H1 (cell line): ENCODE measurements around the gene DCN. TPM values are rescaled to one million over a fixed set of nuclear protein-coding genes. Genes with fewer than 3 reads are reported as not detected.

ENCODE experiments used
- CEBPB ChIP-seq: IDR thresholded peaks from 2 replicates; pipeline ENCODE4 v1.6.1; 2012; ENCODE audit warnings: low read depth, low read length
- MAFK ChIP-seq: IDR thresholded peaks from 2 replicates; pipeline ENCODE4 v1.6.1; 2012; ENCODE audit warnings: low read depth, mild to moderate bottlenecking, improper control_type of control experiment, low read length
- RFX5 ChIP-seq: IDR thresholded peaks from 2 replicates; pipeline ENCODE4 v1.6.1; 2011; ENCODE audit warnings: low read depth, low read length, improper control_type of control experiment, borderline replicate concordance
- polyA plus RNA-seq, 7 experiments: library from polyadenylated mRNA; depleted of rRNA in 3 of 7; stranded (reverse) in 5 of 7; unstranded in 2 of 7; fragments of >200 nt in 5 of 7; fragments of 200-250 nt in 2 of 7; gene quantifications; 1 replicate in 5 of 7; 2 replicates in 1 of 7; 4 replicates in 1 of 7; pipeline versions ENCODE4 v1.2.1 to v1.2.3, GENCODE V29; 2011 to 2013; ENCODE audit warnings: missing spikeins in 2 of 7, mixed read lengths in 2 of 7
- total RNA-seq: library from RNA; stranded (reverse); fragmentation: NEBNext Ultra II Directional; extraction: Animal tissue kit (Norgen Biotek cat#: 25700); gene quantifications from 2 replicates; pipeline ENCODE4 v1.2.1, GENCODE V29; 2021

Gene DCN
- total and polyA plus RNA-seq, 2 of the 8 experiments (the other 6 are each of a cell fraction or from before 2014, with no cell fraction given), result not detected

DNA sequence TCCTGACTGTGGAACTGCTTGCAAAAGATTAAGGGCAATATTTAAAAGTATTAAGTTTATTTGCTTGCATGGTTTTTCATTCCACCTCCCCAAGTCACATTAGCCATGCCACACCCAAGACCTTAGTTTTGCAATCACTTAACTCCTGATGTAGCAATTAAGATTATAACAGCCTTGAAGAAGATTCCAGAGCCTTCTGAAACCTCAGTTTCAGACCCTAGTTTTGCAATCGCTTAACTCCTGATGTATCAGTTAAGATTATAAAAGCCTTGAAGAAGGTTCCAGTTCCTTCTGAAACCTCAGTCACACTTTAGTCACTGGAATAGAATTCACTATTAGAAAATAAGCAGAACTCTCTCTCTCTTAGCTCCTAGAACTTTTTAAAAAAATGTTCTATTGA is 42.7 kb upstream of the DCN start (continued):
- TF ChIP-seq MAFK, result no peak
- TF ChIP-seq CEBPB, result no peak
- TF ChIP-seq RFX5, result no peak
